ACC112 (cell line): ENCODE results near the gene NF1.
"Not testable (repeated sequence)": the region's sequence is repeated elsewhere in the genome, so short reads cannot be mapped to it uniquely, and the experiment has no call there.

Experiments used
- H2AFZ ChIP-seq: fragments of 200-600 bp; sonication (generic); one replicate; pipeline ENCODE4 v1.6.0; 2017; ENCODE audit warnings: antibody characterized with exemption, low read length; ENCODE audit not compliant: unreplicated experiment
- H3K27ac ChIP-seq: fragments of 200-600 bp; sonication (generic); 2 replicates; pipeline ENCODE4 v1.5.1; 2014; ENCODE audit warnings: low read depth, mild to moderate bottlenecking, antibody characterized with exemption, low read length, moderate library complexity
- H3K27me3 ChIP-seq: fragments of 200-600 bp; sonication (generic); 2 replicates; pipeline ENCODE4 v1.6.1; 2014; ENCODE audit warnings: mild to moderate bottlenecking, antibody characterized with exemption, low read length, moderate library complexity, mixed read lengths; ENCODE audit not compliant: insufficient read depth
- H3K36me3 ChIP-seq: fragments of 200-600 bp; sonication (generic); 2 replicates; pipeline ENCODE4 v1.6.1; 2016; ENCODE audit warnings: mild to moderate bottlenecking, antibody characterized with exemption, low read length, moderate library complexity, mixed read lengths; ENCODE audit not compliant: insufficient read depth
- H3K4me1 ChIP-seq: fragments of 200-600 bp; sonication (generic); one replicate; pipeline ENCODE4 v1.6.1; 2016; ENCODE audit warnings: low read length, mixed read lengths; ENCODE audit not compliant: insufficient read depth, unreplicated experiment, control insufficient read depth
- H3K4me3 ChIP-seq: fragments of 200-600 bp; sonication (generic); 2 replicates; pipeline ENCODE4 v1.5.1; 2014; ENCODE audit warnings: mild to moderate bottlenecking, low read depth, low read length
- H3K79me2 ChIP-seq: fragments of 200-600 bp; sonication (generic); one replicate; pipeline ENCODE4 v1.6.0; 2016; ENCODE audit warnings: low read length; ENCODE audit not compliant: control insufficient read depth, unreplicated experiment, insufficient read depth

NF1 gene

DNA sequence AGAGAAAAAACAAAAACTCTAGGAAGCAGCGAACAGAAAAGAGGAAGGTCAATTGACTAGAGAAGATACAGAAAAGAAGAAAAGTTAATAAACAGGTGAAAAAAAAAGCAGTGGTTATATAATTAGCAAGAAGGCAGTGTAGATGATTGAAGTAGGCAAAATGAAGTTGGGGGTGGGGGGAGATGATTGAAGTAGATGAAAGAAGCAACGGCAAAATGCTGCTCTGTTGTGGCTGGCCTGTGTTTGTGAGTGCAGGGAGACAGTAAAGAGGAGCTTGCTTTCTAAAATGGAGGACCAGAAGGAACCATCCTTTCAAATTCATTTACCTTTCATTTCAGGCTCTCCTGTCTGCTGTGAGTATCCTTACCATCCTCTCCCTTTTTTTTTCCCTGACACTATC lies 215.5 kb downstream of the NF1 start:
- Histone ChIP-seq H3K4me1 (peaks cover 14% of the 10 kb centered on the region), H3K36me3 (peaks cover 2% of the 10 kb centered on the region), H3K79me2 (peaks cover 14% of the 10 kb centered on the region), H3K27ac (no peak overlapping the region), H3K4me3 (no peak overlapping the region), H3K27me3 (no peaks in the 10 kb centered on the region), H2AFZ (no peak overlapping the region)

- no peak overlapping the region for H2AFZ ChIP-seq
- H3K27ac ChIP-seq = no peak overlapping the region
- peaks cover 14% of the 10 kb centered on the region for H3K79me2 ChIP-seq
- H3K36me3 ChIP-seq = no peaks in the 10 kb centered on the region
- no peaks in the 10 kb centered on the region for H3K27me3 ChIP-seq
- peaks cover 14% of the 10 kb centered on the region for H3K4me1 ChIP-seq
- H3K4me3 ChIP-seq = no peak overlapping the region
Measured at GRCh38 chr17:31310886-31311285, 216.1 kb downstream of the NF1 start.

- Histone ChIP-seq H3K36me3 (no peaks in the 10 kb centered on the region), H3K4me1 (peaks cover 14% of the 10 kb centered on the region), H3K79me2 (peaks cover 14% of the 10 kb centered on the region), H3K27me3 (no peaks in the 10 kb centered on the region), H2AFZ (no peak overlapping the region), H3K4me3 (no peak overlapping the region), H3K27ac (no peak overlapping the region)
Measured at GRCh38 chr17:31311526-31311925, 216.7 kb downstream of the NF1 start.

- peaks cover 14% of the 10 kb centered on the region for H3K4me1 ChIP-seq
- not testable (repeated sequence) for H3K36me3 ChIP-seq, H3K4me3 ChIP-seq, H3K27me3 ChIP-seq, H3K27ac ChIP-seq, H2AFZ ChIP-seq
- H3K79me2 ChIP-seq = peaks cover 14% of the 10 kb centered on the region
Measured at GRCh38 chr17:31312223-31312622, 217.4 kb downstream of the NF1 start.

DNA sequence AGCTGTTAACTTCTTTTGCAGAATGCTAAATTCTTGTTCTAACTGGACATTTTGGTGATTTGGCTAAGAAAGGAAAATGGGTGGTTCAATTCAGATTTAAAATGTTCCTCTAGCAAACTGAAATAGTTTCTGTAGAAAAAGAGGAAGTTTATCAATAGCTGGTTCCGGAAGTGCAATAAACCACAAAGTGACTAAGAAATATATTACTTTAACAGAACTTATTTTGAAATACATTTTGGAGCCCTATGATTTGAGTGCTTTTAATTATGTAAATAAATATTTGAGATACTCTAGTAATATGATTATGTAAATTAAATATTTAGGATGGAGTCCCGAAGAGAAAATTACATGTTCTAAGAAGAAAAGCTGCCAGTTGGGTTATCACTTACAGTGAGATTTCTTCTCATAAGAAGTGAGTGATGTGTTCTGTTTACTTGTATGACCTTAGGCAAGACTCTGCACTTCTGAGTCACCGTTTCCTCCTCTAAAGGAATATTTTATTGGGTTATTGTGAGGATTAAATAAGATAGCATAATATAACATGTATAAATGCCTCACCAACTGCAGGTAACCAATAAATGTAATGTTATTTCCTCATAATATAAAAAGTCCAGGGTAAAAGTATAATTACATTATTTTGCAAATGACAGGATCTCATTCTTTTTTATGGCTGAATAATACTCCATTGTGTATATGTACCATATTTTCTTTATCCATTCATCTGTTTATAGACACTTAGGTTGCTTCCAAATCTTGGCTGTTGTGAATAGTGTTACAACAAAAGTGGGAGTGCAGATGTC lies 219.4 kb downstream of the NF1 start, which contains the start of gene EVI2B:
TSS of gene EVI2B (minus strand) at position 73 of the 800 bp plus-strand sequence. CDS start 8,445 bp downstream, outside the sequence.
- Histone ChIP-seq H3K36me3 (0 out of 2 replicates have a peak, but pooled peaks cover 4% of the 10 kb centered on the region), H3K79me2 (peaks cover 11% of the 10 kb centered on the region), H3K27ac (peak within 1 kb of the TSS; percentile 89), H3K4me3 (peak within 1 kb of the TSS; percentile 73), H2AFZ (no peak within 1 kb of the TSS), H3K4me1 (peaks cover 29% of the 10 kb centered on the region), H3K27me3 (no peaks in the 10 kb centered on the region)

DNA sequence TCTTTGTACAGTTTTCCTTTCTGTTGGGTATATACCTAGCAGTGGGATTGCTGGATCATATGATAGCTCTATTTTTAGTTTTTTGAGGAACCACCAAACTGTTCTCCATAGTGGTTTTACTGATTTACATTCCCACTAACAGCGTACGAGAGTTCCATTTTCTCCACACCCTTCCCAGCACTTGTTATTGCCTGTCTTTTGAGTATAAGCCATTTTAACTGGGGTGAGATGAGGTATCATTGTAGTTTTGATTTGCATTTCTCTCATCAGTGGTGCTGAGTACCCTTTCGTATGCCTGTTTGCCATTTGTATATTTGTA lies 220.0 kb downstream of the NF1 start:
- Histone ChIP-seq H2AFZ (no peak overlapping the region), H3K36me3 (0 out of 2 replicates have a peak, but pooled peaks cover 4% of the 10 kb centered on the region), H3K27ac (peak overlapping the region; percentile 89), H3K27me3 (no peaks in the 10 kb centered on the region), H3K4me3 (peak overlapping the region; percentile 73; the same call in 1 of the 2 replicates), H3K79me2 (peaks cover 15% of the 10 kb centered on the region), H3K4me1 (peaks cover 32% of the 10 kb centered on the region)

- peak overlapping the region; percentile 71 for H3K4me3 ChIP-seq
- peaks cover 17% of the 10 kb centered on the region for H3K79me2 ChIP-seq
Measured at GRCh38 chr17:31318298-31318801, 223.6 kb downstream of the NF1 start.

GRCh38 chr17:31318851-31319661 lies 224.3 kb downstream of the NF1 start:
- peak overlapping the region; percentile 84 for H2AFZ ChIP-seq
- H3K27me3 ChIP-seq = no peaks in the 10 kb centered on the region
- H3K4me1 ChIP-seq = peaks cover 46% of the 10 kb centered on the region
- H3K79me2 ChIP-seq = peaks cover 17% of the 10 kb centered on the region
- H3K4me3 ChIP-seq = peak overlapping the region; percentile 71
- H3K36me3 ChIP-seq = 0 out of 2 replicates have a peak, but pooled peaks cover 4% of the 10 kb centered on the region
- H3K27ac ChIP-seq = peak overlapping the region; percentile 83

More at GRCh38 chr17:31318298-31318801, 223.6 kb downstream of the NF1 start:
- H3K27ac ChIP-seq = peak overlapping the region; percentile 83
- H3K36me3 ChIP-seq = 0 out of 2 replicates have a peak, but pooled peaks cover 4% of the 10 kb centered on the region
- peak overlapping the region; percentile 84 for H2AFZ ChIP-seq
- H3K27me3 ChIP-seq = no peaks in the 10 kb centered on the region
- peaks cover 46% of the 10 kb centered on the region for H3K4me1 ChIP-seq

DNA sequence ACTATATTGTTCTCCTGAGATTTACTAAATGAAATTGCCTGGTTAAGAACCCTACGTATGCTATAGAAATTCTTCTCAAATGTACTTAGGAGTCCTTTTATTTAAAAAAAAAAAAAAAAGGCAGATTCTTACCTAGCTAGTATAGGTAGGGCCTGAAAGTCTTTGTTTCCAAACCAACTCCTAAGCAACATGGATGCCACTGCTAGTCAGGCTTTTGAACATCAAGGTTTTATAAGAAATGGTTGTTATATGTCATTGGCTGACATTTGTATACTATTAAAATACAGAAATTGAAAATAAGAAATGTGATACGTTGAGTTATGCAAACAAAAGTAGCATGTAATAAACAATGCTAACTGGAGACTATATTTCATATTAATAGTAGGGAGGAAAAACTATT lies 225.5 kb downstream of the NF1 start:
- no peaks in the 10 kb centered on the region for H3K27me3 ChIP-seq
- H3K27ac ChIP-seq = peak overlapping the region; percentile 71
- peak overlapping the region; percentile 71 for H3K4me3 ChIP-seq
- no peak overlapping the region for H2AFZ ChIP-seq
- H3K36me3 ChIP-seq = 0 out of 2 replicates have a peak, but pooled peaks cover 4% of the 10 kb centered on the region
- H3K79me2 ChIP-seq = peaks cover 17% of the 10 kb centered on the region
- peaks cover 38% of the 10 kb centered on the region for H3K4me1 ChIP-seq

DNA sequence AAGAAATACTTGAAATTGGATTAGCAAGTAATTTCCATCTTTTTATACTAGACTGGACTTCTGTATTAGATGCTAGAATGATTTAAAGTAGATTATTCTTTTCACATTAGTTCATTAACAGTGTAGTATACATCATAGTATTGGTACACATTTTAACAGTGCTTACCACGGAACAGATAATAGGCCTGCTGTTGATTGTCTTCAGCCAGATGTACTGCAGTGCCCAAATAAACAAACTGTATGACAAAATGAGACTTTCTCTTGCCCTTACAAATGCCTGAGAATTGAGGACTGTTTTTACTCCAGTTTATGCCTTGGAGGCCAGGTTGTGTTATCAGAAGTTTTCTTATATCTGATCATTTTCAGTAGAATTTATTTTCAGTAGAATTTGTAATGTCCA lies 226.0 kb downstream of the NF1 start:
- Histone ChIP-seq H2AFZ (no peak overlapping the region), H3K27me3 (no peaks in the 10 kb centered on the region), H3K4me3 (peak overlapping the region; percentile 71), H3K27ac (peak overlapping the region; percentile 71), H3K79me2 (peaks cover 17% of the 10 kb centered on the region), H3K4me1 (peaks cover 38% of the 10 kb centered on the region), H3K36me3 (0 out of 2 replicates have a peak, but pooled peaks cover 4% of the 10 kb centered on the region)
